Activated CD4-positive, CD25-positive, alpha-beta regulatory T cell treated with anti-CD3 and anti-CD28 coated beads, Interleukin-2, amount 50 U/mL, for 72 hours (primary cell): ENCODE data around the gene MYLK2.
"Not testable (repeated sequence)": the region's sequence is repeated elsewhere in the genome, so short reads cannot be mapped to it uniquely, and the experiment has no call there.

ENCODE experiments used
- DNase-seq: peaks from one replicate; pipeline ENCODE4 v3.0.0; 2021

Gene MYLK2

DNA sequence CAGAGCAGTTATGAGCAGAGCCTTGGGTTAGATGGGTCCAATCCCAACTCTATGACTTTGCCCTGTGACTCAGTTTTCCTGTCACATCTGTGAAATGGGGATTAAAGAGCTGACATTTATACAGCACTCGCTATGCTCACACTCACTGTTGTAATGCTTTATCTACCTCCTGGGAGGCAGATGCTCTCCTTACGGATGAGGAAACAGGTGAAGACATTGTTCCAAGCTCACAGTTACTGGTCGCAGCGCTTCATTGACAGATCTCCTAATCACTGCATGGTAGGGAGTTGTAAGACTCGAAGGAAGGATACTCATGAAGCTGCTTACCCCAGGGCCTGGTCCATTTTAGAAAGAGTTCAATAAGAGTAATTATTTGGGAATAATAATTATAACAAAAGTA lies 2.9 kb upstream of the MYLK2 start:
- DNase-seq: no peak

DNA sequence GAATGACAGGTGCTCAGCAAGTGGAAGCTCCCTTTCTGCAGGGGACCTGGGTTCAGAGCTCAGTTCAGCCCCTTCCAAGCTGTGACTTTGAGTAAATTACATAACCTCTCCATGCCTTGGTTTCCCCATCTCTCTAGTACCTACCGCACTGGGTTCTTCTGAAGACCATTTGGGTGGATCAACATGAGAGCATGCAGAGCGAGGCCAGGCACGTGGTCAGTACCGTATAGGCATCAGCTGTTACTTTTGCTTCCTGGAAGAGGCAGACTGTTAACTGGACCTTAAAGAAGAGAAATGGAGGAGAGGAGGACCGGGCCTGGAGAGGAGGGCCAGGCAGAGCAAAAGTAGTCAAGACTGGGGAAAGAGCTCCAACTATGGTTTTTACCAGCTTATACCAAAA lies 1.7 kb upstream of the MYLK2 start:
- DNase-seq: peak; percentile 15

DNA sequence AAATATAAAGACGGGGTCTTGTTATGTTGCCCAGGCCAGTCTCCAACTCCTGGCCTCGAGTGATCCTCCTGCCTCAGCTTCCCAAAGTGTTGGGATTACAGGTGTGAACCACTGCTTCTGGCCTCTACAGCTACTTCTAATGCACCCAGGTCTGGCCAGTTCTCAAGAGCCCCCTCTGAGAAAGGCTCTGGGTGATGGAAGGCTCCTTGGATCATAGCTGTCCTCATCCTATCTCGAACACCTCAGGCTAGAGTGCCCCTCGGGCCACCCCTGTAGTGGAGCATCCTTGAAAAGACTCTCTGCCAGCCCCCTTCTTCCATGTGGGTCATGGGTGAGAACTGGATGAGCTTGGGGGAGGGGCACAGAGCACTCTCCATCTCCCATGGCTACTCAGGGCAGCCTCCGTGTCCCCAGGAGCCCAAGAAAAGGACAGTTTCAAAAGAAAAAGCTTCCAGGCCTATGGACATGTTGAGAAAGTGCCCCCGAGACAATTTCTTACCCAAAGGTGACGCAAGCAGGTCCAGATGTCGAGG lies 714 bp upstream of the MYLK2 start:
- DNase-seq: no peak

DNA sequence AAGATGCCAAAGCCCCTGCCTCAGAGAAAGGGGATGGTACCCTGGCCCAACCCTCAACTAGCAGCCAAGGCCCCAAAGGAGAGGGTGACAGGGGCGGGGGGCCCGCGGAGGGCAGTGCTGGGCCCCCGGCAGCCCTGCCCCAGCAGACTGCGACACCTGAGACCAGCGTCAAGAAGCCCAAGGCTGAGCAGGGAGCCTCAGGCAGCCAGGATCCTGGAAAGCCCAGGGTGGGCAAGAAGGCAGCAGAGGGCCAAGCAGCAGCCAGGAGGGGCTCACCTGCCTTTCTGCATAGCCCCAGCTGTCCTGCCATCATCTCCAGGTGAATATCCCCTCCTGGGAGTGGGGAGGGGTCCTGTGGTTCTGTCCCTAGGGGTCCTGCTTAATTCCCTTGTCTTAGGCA lies 1.1 kb downstream of the MYLK2 start:
- no peak for DNase-seq

DNA sequence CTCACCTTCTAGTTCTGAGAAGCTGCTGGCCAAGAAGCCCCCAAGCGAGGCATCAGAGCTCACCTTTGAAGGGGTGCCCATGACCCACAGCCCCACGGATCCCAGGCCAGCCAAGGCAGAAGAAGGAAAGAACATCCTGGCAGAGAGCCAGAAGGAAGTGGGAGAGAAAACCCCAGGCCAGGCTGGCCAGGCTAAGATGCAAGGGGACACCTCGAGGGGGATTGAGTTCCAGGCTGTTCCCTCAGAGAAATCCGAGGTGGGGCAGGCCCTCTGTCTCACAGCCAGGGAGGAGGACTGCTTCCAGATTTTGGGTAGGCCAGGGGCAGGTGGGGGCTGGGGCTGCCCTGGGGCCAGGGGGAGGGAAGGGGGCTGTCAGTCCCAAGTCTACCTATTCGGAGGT lies 2.3 kb downstream of the MYLK2 start:
- no peak for DNase-seq

DNA sequence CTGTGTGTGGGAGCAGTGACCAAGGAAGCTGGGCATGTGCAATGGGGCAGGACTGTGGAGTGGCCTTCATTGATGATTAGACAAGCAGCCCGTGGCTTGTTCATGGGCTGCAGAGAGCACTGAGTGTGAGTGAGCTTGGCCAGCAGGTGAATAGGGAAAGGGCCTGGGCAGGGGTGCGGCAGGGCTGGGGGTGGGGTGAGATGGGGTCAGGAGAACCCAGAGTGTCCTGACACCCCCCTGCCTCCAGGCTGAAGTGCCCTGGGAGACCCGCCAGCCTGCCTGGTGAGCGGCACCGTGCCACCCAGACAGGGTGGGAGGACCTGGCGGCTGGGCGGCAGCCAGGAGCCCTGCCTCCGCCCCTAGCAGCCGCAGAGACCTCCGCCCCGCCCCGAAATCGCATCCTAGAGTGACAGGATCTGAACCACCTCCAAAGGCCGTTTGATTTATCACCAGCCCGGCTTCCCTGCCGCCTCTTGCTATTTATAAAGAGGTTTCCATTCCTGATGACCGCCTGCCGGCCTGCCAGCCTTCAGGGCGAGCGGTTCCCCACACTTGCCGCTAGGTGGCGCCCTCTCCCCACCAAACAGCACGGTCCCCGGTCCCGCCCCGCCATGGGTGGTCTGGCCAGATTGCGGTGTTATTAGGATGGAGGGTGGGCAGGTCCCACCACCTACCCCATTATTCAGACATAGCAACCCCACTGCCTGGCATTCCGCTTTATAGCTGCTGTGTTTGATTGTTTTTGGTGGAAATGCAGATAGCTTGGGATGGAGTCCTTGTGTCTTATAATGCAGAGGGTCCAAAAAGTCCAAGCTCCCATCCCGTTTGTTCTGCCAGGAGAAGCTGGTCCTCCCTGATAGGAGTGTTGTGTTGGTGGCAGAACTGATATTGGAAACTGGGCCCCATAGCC lies 3.5 kb downstream of the MYLK2 start:
- DNase-seq: peak; percentile 82

DNA sequence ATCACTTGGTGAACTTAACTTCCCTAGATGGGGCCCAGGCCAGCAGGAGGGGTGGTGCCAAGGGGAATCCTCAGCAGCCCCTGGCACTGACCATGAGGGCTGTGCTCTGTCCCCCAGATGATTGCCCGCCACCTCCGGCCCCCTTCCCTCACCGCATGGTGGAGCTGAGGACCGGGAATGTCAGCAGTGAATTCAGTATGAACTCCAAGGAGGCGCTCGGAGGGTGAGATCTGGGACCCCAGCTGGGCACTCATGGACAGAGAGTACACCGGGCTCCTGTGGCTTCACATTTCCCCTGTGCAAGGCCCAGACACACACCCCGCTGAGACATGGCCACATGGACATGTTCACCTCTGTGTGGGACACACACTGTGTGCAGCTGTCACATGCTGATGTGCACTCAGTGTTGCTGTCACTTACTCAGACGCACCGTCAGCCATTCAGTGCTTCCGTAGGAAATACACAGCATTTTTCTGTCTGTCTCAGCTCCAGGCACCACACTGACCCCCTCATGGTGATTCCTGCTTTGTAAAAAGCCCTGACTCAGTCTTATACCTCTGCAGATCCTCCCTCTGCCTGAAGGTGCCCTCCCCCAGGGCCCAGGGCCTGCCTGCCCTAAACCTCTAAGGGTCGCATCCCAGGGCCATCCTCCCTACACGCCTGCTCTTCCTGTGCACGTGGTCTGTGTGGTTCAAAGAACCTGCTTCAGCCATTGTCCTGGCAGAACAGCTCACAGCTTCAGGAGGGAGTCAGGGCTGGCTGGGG lies 4.4 kb downstream of the MYLK2 start:
- DNase-seq: no peak

DNA sequence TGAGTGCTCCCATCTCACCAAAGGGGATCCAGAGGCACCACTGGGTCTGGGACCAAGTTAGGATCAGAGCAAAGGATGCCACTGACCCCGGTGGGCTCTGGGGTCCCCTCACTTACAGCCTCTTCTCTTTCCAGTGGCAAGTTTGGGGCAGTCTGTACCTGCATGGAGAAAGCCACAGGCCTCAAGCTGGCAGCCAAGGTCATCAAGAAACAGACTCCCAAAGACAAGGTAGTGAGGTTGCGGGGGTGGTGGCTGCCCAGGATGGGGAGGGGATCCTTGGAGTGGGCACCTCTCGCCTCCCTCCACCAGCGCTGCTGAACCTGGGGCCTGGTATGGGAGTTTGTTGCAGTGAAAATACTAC lies 4.9 kb downstream of the MYLK2 start:
- no peak for DNase-seq

DNA sequence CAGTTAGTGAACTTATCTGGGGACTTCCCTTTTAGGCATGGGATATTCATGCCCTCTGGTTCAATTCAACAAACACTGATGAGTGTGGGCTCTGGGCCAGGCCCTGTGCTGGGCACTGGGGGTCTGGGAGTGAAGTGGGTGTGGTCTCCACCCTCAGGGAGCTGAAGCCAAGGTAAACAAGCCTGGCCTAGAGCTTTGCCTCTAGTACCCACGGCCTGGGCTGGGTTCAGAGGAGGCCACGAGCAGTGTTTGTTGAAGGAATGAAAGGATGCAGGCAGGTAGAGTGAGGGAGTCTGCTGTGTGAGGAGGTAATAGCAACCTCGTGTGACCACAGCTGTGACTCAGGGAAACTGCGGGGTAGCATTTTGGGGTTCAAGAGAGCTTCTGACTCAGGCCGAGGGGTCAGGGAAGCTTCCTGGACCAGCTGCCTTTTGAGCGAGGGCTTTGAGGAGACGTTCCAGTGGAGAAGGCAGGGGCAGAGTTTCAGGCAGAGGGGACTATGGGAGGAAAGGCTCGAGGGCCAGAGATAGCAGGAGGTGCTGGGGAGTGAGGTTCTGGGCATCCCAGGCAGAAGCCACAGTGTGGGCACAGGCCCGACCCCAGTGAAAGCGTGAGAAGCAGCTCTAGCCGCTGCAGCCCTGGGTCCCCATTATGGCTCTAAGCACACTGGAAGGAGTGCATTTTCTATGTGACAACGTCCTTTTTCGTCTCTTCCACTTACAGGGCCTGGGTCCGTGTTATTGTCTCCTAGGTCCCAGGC lies 5.6 kb downstream of the MYLK2 start:
- DNase-seq: no peak

DNA sequence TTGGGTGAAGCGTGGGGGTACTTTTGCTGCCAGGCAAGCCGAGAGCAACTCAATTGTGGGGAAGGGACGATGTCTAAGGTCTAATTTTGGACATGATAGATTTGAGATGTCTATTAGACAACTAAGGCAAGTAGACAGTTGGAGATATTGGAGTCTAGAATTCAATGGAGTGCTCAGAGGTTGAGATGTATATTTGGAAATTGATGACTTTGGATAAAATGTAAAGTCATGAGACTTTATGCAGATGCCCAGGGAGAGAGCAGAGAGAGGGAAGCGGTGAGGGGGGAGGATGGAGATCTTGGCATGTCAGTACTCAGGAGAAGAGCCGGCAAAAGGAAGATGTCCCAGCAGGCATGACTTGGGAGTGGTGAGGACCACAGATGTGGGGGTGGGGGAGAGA lies 6.9 kb downstream of the MYLK2 start:
- DNase-seq: no peak

DNA sequence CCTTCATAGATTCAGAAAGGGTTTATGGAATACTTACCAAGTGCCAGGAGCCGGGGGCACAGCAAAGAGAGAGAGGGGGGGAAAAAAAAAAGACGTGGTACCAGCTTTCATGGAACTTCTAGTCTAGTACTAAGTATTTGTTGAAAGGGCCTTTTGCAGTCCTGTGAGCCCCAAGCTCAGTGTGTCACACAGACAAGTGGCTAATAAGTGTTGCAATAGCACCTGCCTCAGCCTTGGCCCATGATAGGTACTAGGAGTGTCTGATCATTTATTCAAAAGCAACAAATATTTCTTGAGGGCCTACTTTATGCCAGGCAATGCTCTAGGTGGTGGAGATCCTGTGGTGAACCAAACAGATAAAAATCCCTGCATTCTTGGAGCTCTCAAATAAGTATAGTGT lies 7.9 kb downstream of the MYLK2 start:
- no peak for DNase-seq

DNA sequence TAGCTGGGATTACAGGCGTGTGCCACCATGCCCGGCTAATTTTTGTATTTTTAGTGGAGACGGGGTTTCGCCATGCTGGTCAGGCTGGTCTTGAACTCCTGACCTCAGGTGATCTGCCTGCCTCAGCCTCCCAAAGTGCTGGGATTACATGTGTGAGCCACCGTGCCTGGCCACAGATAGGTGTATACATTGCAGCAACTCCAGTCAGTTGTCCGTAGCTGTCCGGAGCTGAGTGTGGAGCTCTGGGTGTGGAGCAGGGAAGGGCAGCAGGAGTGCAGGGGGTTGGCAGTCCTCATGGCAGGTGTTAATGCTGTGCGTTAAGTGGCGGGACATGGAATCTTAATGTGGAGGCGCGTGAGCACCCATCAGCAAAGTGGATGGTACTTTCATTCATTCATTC lies 8.9 kb downstream of the MYLK2 start:
- not testable (repeated sequence) for DNase-seq

DNA sequence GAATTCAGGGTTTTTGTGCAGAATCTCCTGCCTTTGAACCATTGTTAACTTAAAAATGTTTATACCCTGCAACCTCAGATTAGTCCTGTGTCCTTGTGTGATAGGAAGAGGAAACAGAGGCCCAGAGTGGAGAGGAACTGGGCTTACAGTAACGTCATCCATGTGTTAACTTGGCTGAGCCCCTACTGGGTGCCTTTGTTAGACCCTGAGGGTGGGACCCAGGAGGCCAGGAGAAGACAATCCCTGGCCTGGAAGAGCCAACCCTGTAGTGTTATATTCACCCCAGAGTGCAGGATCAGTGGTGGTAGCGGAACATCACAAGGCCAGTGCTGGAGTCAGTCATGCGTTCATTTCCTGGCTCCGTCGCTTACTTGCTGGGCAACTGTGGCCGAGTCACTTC lies 10.6 kb downstream of the MYLK2 start:
- no peak for DNase-seq

DNA sequence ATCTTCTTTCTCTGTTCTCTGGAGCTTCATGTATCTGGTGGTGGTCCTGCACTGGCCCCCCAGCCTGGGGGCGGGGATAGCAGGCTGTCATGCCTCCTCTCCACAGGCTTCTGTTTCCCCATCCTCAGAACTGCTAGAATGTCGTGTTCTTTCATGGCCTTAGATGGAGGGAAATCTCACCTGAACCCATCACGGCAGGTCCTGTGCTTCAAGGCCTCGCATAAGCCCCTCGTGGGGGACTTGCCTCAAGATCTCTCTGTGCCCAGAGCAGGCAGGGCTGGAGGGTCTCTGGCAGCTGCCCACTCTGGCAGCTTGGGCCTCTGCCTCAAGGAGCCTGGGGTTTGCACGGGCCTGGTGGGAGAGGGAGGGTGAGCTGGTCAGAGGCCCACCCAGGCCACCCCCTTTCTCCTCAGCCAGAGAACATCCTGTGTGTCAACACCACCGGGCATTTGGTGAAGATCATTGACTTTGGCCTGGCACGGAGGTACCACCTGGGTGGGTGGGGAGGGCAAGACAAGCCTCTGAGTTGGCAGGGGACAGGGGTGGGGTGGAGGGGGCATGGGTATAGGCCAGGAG lies 11.3 kb downstream of the MYLK2 start:
- DNase-seq: no peak

DNA sequence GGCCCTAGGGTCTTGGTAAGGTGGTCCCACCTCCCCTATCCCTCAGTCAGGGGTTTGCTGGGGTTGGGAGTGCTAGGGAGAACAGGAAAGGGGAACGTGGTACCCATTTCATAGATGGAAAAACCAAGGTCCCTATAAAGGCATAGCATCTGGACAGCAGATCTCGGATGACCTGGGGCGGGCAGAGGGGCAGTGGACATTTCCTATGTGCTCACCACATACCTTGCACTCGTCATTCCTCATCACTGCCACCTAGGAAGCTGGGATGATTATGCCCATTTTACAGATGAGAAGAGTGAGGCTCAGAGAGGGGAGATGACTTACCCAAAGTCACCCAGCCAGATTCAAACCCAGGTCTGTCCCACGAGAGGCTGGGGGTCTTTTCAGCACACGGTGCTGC lies 12.1 kb downstream of the MYLK2 start:
- DNase-seq: no peak

DNA sequence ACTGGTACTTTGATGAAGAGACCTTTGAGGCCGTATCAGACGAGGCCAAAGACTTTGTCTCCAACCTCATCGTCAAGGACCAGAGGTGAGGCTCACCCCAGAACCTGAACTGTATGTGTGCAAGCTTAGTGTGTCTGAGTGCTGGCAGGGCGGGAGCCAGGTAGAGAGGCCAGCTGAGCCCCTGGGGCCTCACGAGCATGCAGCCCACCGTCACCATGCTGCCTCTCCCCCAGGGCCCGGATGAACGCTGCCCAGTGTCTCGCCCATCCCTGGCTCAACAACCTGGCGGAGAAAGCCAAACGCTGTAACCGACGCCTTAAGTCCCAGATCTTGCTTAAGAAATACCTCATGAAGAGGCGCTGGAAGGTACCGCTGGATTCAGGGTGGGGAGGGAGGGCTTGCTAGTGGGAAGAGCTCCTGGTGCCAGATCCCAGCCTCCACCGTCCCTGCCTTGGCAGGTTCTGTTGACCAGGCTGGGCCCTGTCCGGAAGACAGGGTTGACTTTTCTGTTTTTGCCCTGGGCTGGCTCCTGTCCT lies 12.7 kb downstream of the MYLK2 start:
- no peak for DNase-seq

DNA sequence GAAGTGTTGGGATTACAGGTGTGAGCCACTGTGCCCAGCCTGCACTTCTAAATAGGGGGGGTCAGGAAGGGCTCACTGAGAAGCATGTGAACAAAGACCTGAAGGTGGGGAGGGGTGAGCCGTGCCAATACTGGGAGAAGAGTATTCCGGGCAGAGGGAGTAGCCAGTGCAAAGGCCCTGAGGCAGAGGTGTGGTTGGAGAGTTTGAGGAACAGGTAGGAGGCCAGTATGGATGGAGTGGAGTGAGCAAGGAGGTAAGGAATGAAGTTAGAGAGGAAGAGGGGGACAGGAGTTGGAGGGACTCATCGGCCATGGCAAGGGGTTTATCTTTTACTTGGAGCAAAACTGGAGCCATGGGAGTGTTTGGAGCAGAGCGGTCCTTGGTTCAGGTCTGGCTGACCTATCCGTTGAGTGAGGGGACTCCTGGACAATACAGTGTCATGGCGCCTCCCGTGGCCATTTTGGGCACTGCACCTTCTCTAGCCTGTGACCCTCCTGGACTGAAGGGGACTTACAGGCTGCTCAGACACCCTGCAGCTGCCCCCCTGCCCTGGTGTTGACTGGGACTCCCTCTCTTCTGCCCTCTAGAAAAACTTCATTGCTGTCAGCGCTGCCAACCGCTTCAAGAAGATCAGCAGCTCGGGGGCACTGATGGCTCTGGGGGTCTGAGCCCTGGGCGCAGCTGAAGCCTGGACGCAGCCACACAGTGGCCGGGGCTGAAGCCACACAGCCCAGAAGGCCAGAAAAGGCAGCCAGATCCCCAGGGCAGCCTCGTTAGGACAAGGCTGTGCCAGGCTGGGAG lies 14.2 kb downstream of the MYLK2 start:
- DNase-seq: peak; percentile 78

DNA sequence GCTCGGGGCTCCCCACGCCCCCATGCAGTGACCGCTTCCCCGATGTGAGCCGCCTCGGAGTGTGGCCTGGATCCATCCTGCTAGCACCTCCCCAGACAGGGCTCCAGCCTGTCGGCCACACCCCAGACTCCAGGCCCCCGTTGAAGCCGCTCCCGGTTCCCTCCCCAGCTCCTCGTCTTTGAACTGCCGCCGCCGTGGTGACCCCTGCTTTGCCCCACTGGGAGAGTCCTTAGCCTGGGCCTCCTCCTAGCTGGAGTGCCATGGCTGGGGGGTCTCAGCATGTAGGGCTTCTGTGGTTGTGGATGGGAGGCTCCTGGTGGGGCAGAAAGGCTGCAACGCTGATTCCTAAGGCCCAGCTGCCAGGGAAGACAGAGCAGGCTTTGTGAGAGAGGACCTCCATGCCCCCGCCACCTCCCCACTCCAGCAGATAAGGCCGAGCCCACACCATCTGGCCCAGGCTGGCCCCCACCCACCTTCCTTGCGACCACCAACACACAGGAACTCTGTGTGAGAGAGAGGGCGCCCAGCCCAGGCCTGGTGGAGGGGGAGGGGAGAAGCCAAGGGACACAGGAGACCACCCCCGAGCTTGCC lies 14.9 kb downstream of the MYLK2 start:
- DNase-seq: no peak

DNA sequence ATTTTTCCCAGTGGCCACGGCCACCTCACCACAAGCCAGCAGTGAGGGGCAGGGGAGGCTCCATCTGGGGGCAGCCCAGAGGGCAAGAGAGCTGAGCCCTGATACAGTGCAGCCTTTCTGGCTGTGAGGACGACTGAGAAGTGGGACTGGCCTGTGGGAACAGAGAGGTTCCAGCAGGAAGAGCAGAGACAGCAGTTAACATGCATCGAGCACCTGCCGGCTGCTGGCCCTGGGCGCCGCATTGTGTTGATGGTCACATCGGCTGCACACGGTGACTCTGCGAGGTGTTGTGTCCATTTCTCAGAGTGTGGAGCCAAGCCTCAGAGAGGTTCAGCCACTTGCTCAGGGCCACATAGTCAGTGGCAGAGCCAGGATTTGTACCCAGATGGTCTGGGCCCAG lies 16.4 kb downstream of the MYLK2 start:
- no peak for DNase-seq

DNA sequence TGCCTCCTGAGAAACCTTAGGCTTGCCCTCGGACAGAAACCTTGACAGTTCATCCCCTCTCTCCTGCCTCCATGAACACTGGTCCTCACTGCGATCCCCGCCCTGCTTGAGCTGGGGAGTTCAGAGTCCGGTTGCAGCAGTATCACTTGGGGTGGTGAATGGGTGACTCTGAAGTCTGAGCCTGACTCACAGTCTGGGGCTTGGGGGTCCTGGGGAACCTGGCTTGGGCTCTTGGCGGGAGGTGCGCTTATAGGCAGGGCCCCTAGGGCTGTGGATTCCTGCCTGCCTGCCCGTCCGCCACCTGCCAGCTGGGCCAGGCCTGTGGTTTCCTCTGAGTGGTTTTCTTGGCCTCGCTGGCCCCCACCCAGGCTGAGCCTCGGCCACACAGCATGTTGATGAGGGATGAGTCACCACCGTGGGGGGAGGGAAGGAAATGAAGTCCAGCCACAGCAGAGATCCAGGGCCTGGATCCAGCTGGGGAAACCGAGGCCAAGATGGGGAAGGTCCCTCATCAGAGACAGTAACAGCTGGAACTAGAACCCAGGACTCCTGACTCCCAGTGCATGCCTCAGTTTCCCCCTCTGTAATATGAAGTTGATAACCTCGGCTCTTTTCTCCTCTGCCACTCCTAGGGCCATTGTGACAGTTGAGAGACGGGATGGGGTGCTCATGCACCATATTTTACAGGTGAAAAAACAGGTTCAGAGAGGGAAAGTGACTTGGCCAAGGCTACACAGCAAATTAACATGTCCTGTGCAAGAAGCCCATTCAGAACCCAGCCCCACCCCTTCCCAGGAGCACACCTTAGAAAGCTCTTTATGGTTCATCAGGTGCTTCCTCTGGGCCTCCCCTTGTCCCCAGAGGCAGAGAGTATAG lies 17.1 kb downstream of the MYLK2 start:
- peak; percentile 54 for DNase-seq
